HL-60 (cell line): ENCODE measurements around the gene B3GALT4.
"Not testable (repeated sequence)": the region's sequence is repeated elsewhere in the genome, so short reads cannot be mapped to it uniquely, and the experiment has no call there.

Experiments
- DNase-seq, 2 experiments: peaks; one replicate each; pipeline ENCODE4 v3.0.0-alpha.2; 2010 to 2020; ENCODE audit warnings: low read depth in 1 of 2, low spot score in 1 of 2
- H3K27ac ChIP-seq: fragments of 250-450 bp; sonication (Bioruptor Pico); replicated peaks from 2 replicates; pipeline ENCODE4 v1.5.1; 2020; ENCODE audit warnings: mild to moderate bottlenecking, moderate library complexity
- H3K27me3 ChIP-seq: fragments of 250-450 bp; sonication (Bioruptor Pico); 2 replicates; pipeline ENCODE4 v1.5.1; 2021; ENCODE audit warnings: mild to moderate bottlenecking, moderate library complexity; ENCODE audit not compliant: insufficient read depth, poor library complexity, severe bottlenecking
- H3K4me3 ChIP-seq: replicated peaks from 2 replicates; pipeline ENCODE4 v1.5.1; 2011; ENCODE audit warnings: mild to moderate bottlenecking, control low read depth, low read length; ENCODE audit not compliant: insufficient read depth
- CTCF ChIP-seq: IDR thresholded peaks from one replicate; pipeline ENCODE4 v1.5.1; 2011; ENCODE audit warnings: low read length, control low read depth, inconsistent platforms; ENCODE audit not compliant: insufficient read depth
- GABPA ChIP-seq: IDR thresholded peaks from 2 replicates; pipeline ENCODE4 v1.6.1; 2012; ENCODE audit warnings: low read depth
- POLR2AphosphoS5 ChIP-seq: IDR thresholded peaks from 2 replicates; pipeline ENCODE4 v1.6.1; 2012; ENCODE audit warnings: low read depth
- REST ChIP-seq: IDR thresholded peaks from 2 replicates; pipeline ENCODE4 v1.6.1; 2012; ENCODE audit warnings: low read depth; ENCODE audit not compliant: insufficient replicate concordance
- SPI1 ChIP-seq: IDR thresholded peaks from 2 replicates; pipeline ENCODE4 v1.6.1; 2012; ENCODE audit warnings: low read depth, mild to moderate bottlenecking, borderline replicate concordance

B3GALT4 gene

GRCh38 chr6:33279257-33279695, 2.4 kb downstream of the B3GALT4 start:
- peak in 1 of 2 experiments; percentile 21 for DNase-seq
- Histone ChIP-seq H3K27ac (no peak overlapping the region), H3K27me3 (no peaks in the 10 kb centered on the region), H3K4me3 (no peak overlapping the region)
- TF ChIP-seq CTCF (no peak), SPI1 (no peak), POLR2AphosphoS5 (no peak), GABPA (no peak), REST (no peak)

GRCh38 chr6:33279971-33280511, 3.1 kb downstream of the B3GALT4 start:
- no peak overlapping the region for H3K27ac ChIP-seq
- peak in 1 of 2 experiments; percentile 49 for DNase-seq
- no peak for TF ChIP-seq GABPA
- peak; percentile 44 for TF ChIP-seq CTCF
- TF ChIP-seq REST: no peak
- TF ChIP-seq SPI1: no peak
- no peak for TF ChIP-seq POLR2AphosphoS5
- no peaks in the 10 kb centered on the region for H3K27me3 ChIP-seq
- H3K4me3 ChIP-seq: no peak overlapping the region

GRCh38 chr6:33280539-33280938, 3.6 kb downstream of the B3GALT4 start:
- no peaks in the 10 kb centered on the region for H3K27me3 ChIP-seq
- TF ChIP-seq REST: no peak
- TF ChIP-seq SPI1: no peak
- no peak for TF ChIP-seq GABPA
- TF ChIP-seq CTCF: no peak
- TF ChIP-seq POLR2AphosphoS5: no peak
- DNase-seq: no peak
- H3K4me3 ChIP-seq: no peak overlapping the region
- no peak overlapping the region for H3K27ac ChIP-seq

- not testable (repeated sequence) for H3K27ac ChIP-seq, H3K4me3 ChIP-seq, H3K27me3 ChIP-seq, DNase-seq
These were observed 8.3 kb downstream of the B3GALT4 start for GRCh38 chr6:33285214-33285613.
